ENCODE results near the gene MMP14. TPM values are rescaled to one million over a fixed set of nuclear protein-coding genes. Genes with fewer than 3 reads are reported as not detected.

The MMP14 gene
- total and polyA plus RNA-seq, 9 of the 15 experiments (the other 6 are each of a cell fraction or from before 2014, with no cell fraction given), result 0.36 to 5.8 (median 1.3) TPM; not detected in 2

- TF ChIP-seq TAL1 (IDR thresholded peaks at IDR 0.05), result no peak
- no peak for TF ChIP-seq BRD4 (IDR thresholded peaks at IDR 0.05)
- TF ChIP-seq TAF9B (IDR thresholded peaks at IDR 0.05; ENCODE audit: partially characterized antibody), result peak; percentile 48
- no peak for TF ChIP-seq HEY1 (CRISPR knock-in tag; IDR thresholded peaks at IDR 0.05; ENCODE audit: borderline replicate concordance)
- no peak for TF ChIP-seq HINFP (tag; conservative IDR thresholded peaks at IDR 0.05; ENCODE audit: low read depth)
- no peak for TF ChIP-seq TFAM (CRISPR knock-in tag; conservative IDR thresholded peaks at IDR 0.05)
- no peak for TF ChIP-seq HSF4 (CRISPR knock-in tag; IDR thresholded peaks at IDR 0.05; ENCODE audit: borderline replicate concordance)
- no peak for TF ChIP-seq ZNF583 (CRISPR knock-in tag; IDR thresholded peaks at IDR 0.05)
- TF ChIP-seq ATF4 (CRISPR knock-in tag; IDR thresholded peaks at IDR 0.05), result no peak
- no peak for TF ChIP-seq FIP1L1 (IDR thresholded peaks at IDR 0.05; ENCODE audit: low read depth, low read length, poor library complexity, severe bottlenecking)
- TF ChIP-seq AFF1 (IDR thresholded peaks at IDR 0.05; ENCODE audit: low read depth in 1 of 2, partially characterized antibody in 2 of 2), result no peak
- no peak for TF ChIP-seq IRF2 (CRISPR knock-in tag; IDR thresholded peaks at IDR 0.05)
Observed at GRCh38 chr14:22824711-22825359, 11.6 kb upstream of the MMP14 start (continued).

Data from K562 (cell line).